GM10266 (cell line): ENCODE results near the gene CUL1.
"Not testable (repeated sequence)": the region's sequence is repeated elsewhere in the genome, so short reads cannot be mapped to it uniquely, and the experiment has no call there.

Experiments used
- DNase-seq: peaks from one replicate; pipeline ENCODE4 v3.0.0; 2012; ENCODE audit errors: extremely low spot score
- TF ChIP-seq, protein P1 (sequence below): IDR thresholded peaks from 2 replicates; pipeline ENCODE4 v1.5.1; 2012; ENCODE audit warnings: mild to moderate bottlenecking, low read depth; ENCODE audit not compliant: control insufficient read depth, insufficient read depth; ENCODE audit errors: missing control alignments

The CUL1 gene

GRCh38 chr7:148708026-148708885 lies 9.6 kb downstream of the CUL1 start:
- TF ChIP-seq, protein P1, sequence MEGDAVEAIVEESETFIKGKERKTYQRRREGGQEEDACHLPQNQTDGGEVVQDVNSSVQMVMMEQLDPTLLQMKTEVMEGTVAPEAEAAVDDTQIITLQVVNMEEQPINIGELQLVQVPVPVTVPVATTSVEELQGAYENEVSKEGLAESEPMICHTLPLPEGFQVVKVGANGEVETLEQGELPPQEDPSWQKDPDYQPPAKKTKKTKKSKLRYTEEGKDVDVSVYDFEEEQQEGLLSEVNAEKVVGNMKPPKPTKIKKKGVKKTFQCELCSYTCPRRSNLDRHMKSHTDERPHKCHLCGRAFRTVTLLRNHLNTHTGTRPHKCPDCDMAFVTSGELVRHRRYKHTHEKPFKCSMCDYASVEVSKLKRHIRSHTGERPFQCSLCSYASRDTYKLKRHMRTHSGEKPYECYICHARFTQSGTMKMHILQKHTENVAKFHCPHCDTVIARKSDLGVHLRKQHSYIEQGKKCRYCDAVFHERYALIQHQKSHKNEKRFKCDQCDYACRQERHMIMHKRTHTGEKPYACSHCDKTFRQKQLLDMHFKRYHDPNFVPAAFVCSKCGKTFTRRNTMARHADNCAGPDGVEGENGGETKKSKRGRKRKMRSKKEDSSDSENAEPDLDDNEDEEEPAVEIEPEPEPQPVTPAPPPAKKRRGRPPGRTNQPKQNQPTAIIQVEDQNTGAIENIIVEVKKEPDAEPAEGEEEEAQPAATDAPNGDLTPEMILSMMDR, result no peak
- no peak for DNase-seq

GRCh38 chr7:148709014-148709413 lies 10.3 kb downstream of the CUL1 start:
- DNase-seq, result no peak
- TF ChIP-seq, protein P1, result no peak

GRCh38 chr7:148710426-148710825 lies 11.7 kb downstream of the CUL1 start:
- DNase-seq, result not testable (repeated sequence)

DNA sequence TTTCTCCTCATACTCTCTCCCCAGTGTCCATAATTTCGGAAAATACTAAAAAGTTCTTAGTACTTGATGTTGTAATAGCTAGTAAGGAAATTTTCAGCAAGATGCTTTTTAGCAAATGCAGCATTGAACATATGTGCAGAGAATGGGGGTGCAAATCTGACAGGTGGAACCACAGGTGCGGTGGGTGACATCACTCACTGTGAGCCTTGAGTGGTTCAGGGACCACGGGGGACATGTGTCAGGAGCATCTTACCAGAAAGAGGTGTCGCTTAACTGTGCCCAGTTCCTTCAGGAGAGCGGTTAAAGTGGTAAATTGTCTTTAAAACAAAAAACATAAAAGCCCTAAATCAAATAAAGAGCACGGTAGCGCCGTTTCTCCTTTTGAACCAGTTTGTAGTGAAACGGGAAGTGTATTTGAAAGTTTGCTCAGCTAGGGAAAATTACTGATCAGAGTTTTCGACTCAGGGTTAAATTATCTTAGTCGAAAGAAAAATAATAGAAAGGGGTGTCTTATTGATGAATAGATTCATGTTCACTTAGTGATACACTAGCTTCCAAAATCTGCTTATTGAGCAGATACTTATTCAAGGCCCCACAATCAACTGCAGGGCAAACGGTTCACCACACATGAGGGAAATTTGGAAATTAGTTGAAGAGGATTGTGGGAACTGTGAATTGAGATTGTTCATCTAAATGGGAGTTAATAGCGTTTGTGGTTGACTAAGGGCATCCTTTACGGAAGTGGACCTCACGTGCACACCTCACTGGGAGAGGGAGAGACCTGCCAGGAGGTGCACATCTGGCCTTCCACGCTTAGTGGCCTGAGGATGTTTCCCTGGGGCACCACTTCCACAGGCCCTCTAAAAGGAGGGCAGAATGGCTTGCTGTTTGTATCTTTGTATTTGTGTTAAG lies 12.7 kb downstream of the CUL1 start:
- TF ChIP-seq, protein P1, result no peak
- no peak for DNase-seq

DNA sequence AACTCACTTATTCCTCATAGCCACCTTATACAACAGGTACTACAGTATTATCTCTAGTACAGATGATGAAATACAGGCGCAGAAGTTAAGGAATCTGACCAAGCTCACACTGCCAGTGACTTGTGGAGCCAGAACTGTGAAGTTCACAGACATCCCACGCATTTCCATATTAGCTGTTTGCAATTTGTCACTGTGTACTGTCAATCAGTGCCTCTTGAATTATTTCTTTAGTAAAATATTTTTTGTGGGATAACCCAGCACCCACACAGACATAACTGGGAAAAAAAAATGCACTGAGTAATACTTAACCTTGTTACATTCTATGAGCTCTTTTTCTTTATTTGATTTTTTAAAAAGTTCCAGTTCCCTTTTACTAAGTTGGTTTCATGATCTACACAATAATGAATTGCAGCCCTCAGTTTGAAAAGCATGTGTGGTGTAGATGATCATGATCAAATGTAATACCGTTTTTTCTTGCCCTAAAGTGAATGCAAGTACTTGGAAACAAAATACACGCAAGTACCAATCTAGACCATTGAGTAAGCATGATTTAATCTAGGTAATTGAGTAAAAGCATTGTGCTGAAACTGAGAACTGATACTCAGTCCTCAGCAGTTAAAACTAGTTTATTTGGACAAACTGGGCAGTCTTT lies 14.1 kb downstream of the CUL1 start:
- TF ChIP-seq, protein P1, result no peak
- DNase-seq, result no peak

- TF ChIP-seq, protein P1, result no peak
- no peak for DNase-seq
Observed at GRCh38 chr7:148714498-148714897, 15.8 kb downstream of the CUL1 start.

- TF ChIP-seq, protein P1, result no peak
Observed at GRCh38 chr7:148715027-148715426, 16.3 kb downstream of the CUL1 start.

More at GRCh38 chr7:148715027-148715426, 16.3 kb downstream of the CUL1 start:
- DNase-seq, result no peak
